B cell (primary cell): ENCODE results near the gene EXOC4. TPM values are rescaled to one million over a fixed set of nuclear protein-coding genes. Genes with fewer than 3 reads are reported as not detected.

ENCODE experiments used
- ATAC-seq: fragments of 200-7000 bp; cut with Tn5 transposase; one replicate; pipeline ENCODE4 v1.10.0; 2021; ENCODE audit warnings: low read depth, mild to moderate bottlenecking, moderate number of reproducible peaks, moderate library complexity
- CTCF ChIA-PET: fragments of 350-600 bp; sonication (Branson Sonifier 250); formaldehyde crosslinking; loops from one replicate; lab custom pipeline; 2021; ENCODE audit warnings: antibody characterized with exemption, inconsistent platforms; lab: Charles Lee
- POLR2A ChIA-PET: fragments of 350-600 bp; sonication (Branson Sonifier 250); formaldehyde crosslinking; loops from one replicate; lab custom pipeline; 2021; ENCODE audit warnings: antibody characterized with exemption; lab: Charles Lee
- DNase-seq: peaks from one replicate; pipeline ENCODE4 v3.0.0; 2013
- H2AFZ ChIP-seq: 2 replicates; pipeline ENCODE4 v1.6.1; 2012; ENCODE audit warnings: mild to moderate bottlenecking, low read depth, low read length; ENCODE audit not compliant: insufficient read depth, poor library complexity, severe bottlenecking
- H3K27ac ChIP-seq, 2 donors: 1 replicate in 1 of 2; 2 replicates in 1 of 2; pipeline ENCODE4 v1.5.1; 2012 to 2013; ENCODE audit warnings: low read length in 2 of 2, mild to moderate bottlenecking in 2 of 2, moderate library complexity in 1 of 2
- H3K27me3 ChIP-seq, 4 experiments: fragments of 200-600 bp in 1 of 4; sonication (generic) in 1 of 4; replicated peaks in 1 of 4; 1 replicate in 2 of 4; 2 replicates in 2 of 4; pipeline versions ENCODE4 v1.6.1 to v1.7.0; 2013 to 2016; ENCODE audit warnings: low read length in 3 of 4, mild to moderate bottlenecking in 2 of 4, mixed read lengths in 1 of 4, moderate library complexity in 1 of 4; ENCODE audit not compliant: insufficient read depth in 4 of 4, control insufficient read depth in 3 of 4; ENCODE audit errors: control extremely low read depth in 1 of 4
- H3K36me3 ChIP-seq, 2 experiments: replicated peaks in 1 of 2; 1 replicate in 1 of 2; 2 replicates in 1 of 2; pipeline versions ENCODE4 v1.6.1 to v1.7.1; 2013; ENCODE audit warnings: low read length in 1 of 2; ENCODE audit not compliant: insufficient read depth in 2 of 2, control insufficient read depth in 1 of 2; ENCODE audit errors: control extremely low read depth in 1 of 2, extremely low read depth in 1 of 2
- H3K4me1 ChIP-seq, 2 donors: fragments of 200-600 bp in 1 of 2; sonication (generic) in 1 of 2; 1 replicate in 1 of 2; 2 replicates in 1 of 2; pipeline versions ENCODE4 v1.5.1 to v1.6.1; 2013 to 2017; ENCODE audit warnings: low read length in 2 of 2; ENCODE audit not compliant: control insufficient read depth in 2 of 2, insufficient read depth in 2 of 2
- H3K4me2 ChIP-seq: replicated peaks from 2 replicates; pipeline ENCODE3; 2012; ENCODE audit warnings: mild to moderate bottlenecking, low read depth, low read length; ENCODE audit not compliant: poor library complexity, severe bottlenecking
- H3K4me3 ChIP-seq, 5 experiments: fragments of 200-600 bp in 1 of 5; sonication (generic) in 1 of 5; 1 replicate in 3 of 5; 2 replicates in 2 of 5; pipeline versions ENCODE4 v1.5.1 to v1.7.0; 2011 to 2016; ENCODE audit warnings: low read length in 4 of 5, mild to moderate bottlenecking in 4 of 5, low read depth in 2 of 5, control low read depth in 1 of 5, moderate library complexity in 1 of 5; ENCODE audit not compliant: insufficient read depth in 1 of 5; ENCODE audit errors: control extremely low read depth in 1 of 5, extremely low read depth in 1 of 5
- H3K79me2 ChIP-seq: fragments of 200-600 bp; sonication (generic); one replicate; pipeline ENCODE4 v1.6.0; 2016; ENCODE audit warnings: low read length; ENCODE audit not compliant: control insufficient read depth, insufficient read depth
- H3K9ac ChIP-seq: fragments of 200-600 bp; sonication (generic); 2 replicates; pipeline ENCODE4 v1.6.1; 2017; ENCODE audit warnings: mild to moderate bottlenecking, low read length, moderate library complexity
- H3K9me3 ChIP-seq, 3 donors: one replicate each; pipeline versions ENCODE4 v1.6.1 to v1.7.1; 2013; ENCODE audit warnings: low read length in 2 of 3; ENCODE audit not compliant: control insufficient read depth in 2 of 3, insufficient read depth in 1 of 3; ENCODE audit errors: control extremely low read depth in 1 of 3
- H4K20me1 ChIP-seq: 2 replicates; pipeline ENCODE4 v1.6.0; 2012; ENCODE audit warnings: mild to moderate bottlenecking, low read length; ENCODE audit not compliant: insufficient read depth, control insufficient read depth, poor library complexity, severe bottlenecking
- H3K27ac Mint-ChIP-seq: one replicate; pipeline ENCODE4 v1.8.0; 2021; ENCODE audit warnings: mixed read lengths
- H3K27me3 Mint-ChIP-seq: one replicate; pipeline ENCODE4 v1.8.0; 2021; ENCODE audit warnings: mixed read lengths
- H3K4me1 Mint-ChIP-seq: one replicate; pipeline ENCODE4 v1.8.0; 2021; ENCODE audit warnings: mixed read lengths
- H3K4me3 Mint-ChIP-seq: one replicate; pipeline ENCODE4 v1.8.0; 2021; ENCODE audit warnings: mixed read lengths
- H3K9me3 Mint-ChIP-seq: one replicate; pipeline ENCODE4 v1.8.0; 2022; ENCODE audit warnings: mixed read lengths; ENCODE audit not compliant: insufficient read depth
- EZH2 ChIP-seq: IDR thresholded peaks from 2 replicates; pipeline ENCODE4 v1.6.1; 2012; ENCODE audit warnings: borderline replicate concordance, low read depth, mild to moderate bottlenecking, moderate library complexity, low read length; ENCODE audit not compliant: insufficient read depth, poor library complexity, severe bottlenecking
- WGBS: methylation state at CpG from one replicate; pipeline ENCODE4 v1.1.5; 2013; ENCODE audit warnings: missing lambda C conversion rate; ENCODE audit not compliant: insufficient coverage; 5-methylcytosine and 5-hydroxymethylcytosine counted together
- intact Hi-C: fragments of 100-400 bp; cut with micrococcal nuclease; formaldehyde crosslinking; loops from one replicate; pipeline ENCODE4 v1.10.0; 2022
- polyA plus RNA-seq: library from polyadenylated mRNA; depleted of rRNA; stranded (reverse); fragments of >200 nt; gene quantifications from 2 replicates; pipeline ENCODE4 v1.2.3, GENCODE V29; 2012
- total RNA-seq, 2 donors: library from RNA; stranded (reverse); fragments of 120-200 nt in 1 of 2; gene quantifications; 1 replicate in 1 of 2; 2 replicates in 1 of 2; pipeline versions ENCODE4 v1.2.3 to v1.2.4, GENCODE V29; 2013 to 2022
- TF ChIP-seq, protein P1 (sequence below): fragments of 200-600 bp; IDR thresholded peaks from one replicate; pipeline ENCODE4 v1.8.0; 2022; ENCODE audit warnings: antibody characterized with exemption, mild to moderate bottlenecking

Gene EXOC4
- total and polyA plus RNA-seq, 2 donors (not counting 1 experiment from before 2014, with no cell fraction given): 16.7 to 135 TPM

DNA sequence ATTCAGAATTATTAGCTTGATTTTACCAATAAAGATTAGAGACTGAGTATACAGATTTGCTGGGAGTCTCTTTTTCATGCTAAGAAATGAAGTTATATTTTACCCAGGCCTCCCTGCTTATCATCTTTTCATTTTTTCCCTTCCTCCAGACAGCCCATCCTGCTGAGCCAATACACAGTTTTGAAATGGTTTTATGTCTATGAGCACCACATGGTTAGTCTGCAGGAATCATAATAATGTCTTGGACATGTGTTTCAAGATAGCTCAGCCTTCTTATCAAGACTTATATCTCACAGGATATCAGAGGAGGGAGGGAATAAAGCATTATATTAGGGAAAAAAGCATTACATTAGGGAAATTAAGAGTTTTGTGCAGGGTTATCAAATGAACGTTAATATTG is 157.1 kb downstream of the EXOC4 start:
- H3K27me3 ChIP-seq: no peaks in the 10 kb centered on the region
- no peaks in the 10 kb centered on the region for H3K4me1 ChIP-seq
- no peaks in the 10 kb centered on the region for H3K4me1 Mint-ChIP-seq
- H3K36me3 ChIP-seq: no peaks in the 10 kb centered on the region
- no CpG with 5 or more reads among the region's 1 CpG for WGBS
- DNase-seq (no peak), ATAC-seq (no peak)
- H3K4me3 Mint-ChIP-seq: no peak overlapping the region
- H3K27ac ChIP-seq: no peak overlapping the region
- H3K9me3 Mint-ChIP-seq: no peaks in the 10 kb centered on the region
- no peaks in the 10 kb centered on the region for H3K9me3 ChIP-seq
- H3K27ac Mint-ChIP-seq: no peak overlapping the region
- POLR2A ChIA-PET: no interaction called here
- intact Hi-C loops: no loop called here
- no peaks in the 10 kb centered on the region for H4K20me1 ChIP-seq
- H3K4me3 ChIP-seq: no peak overlapping the region
- H3K79me2 ChIP-seq: peaks cover 10% of the 10 kb centered on the region
- H3K4me2 ChIP-seq: no peak overlapping the region
- H2AFZ ChIP-seq: no peak overlapping the region
- H3K9ac ChIP-seq: no peak overlapping the region
- CTCF ChIA-PET: no interaction called here
- H3K27me3 Mint-ChIP-seq: no peaks in the 10 kb centered on the region
- no peak for TF ChIP-seq EZH2
- TF ChIP-seq, protein P1, sequence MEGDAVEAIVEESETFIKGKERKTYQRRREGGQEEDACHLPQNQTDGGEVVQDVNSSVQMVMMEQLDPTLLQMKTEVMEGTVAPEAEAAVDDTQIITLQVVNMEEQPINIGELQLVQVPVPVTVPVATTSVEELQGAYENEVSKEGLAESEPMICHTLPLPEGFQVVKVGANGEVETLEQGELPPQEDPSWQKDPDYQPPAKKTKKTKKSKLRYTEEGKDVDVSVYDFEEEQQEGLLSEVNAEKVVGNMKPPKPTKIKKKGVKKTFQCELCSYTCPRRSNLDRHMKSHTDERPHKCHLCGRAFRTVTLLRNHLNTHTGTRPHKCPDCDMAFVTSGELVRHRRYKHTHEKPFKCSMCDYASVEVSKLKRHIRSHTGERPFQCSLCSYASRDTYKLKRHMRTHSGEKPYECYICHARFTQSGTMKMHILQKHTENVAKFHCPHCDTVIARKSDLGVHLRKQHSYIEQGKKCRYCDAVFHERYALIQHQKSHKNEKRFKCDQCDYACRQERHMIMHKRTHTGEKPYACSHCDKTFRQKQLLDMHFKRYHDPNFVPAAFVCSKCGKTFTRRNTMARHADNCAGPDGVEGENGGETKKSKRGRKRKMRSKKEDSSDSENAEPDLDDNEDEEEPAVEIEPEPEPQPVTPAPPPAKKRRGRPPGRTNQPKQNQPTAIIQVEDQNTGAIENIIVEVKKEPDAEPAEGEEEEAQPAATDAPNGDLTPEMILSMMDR: no peak

- TF ChIP-seq, protein P1: no peak
- no peak for TF ChIP-seq EZH2
- no peaks in the 10 kb centered on the region for H3K36me3 ChIP-seq
- Mint-ChIP-seq H3K27me3 (no peaks in the 10 kb centered on the region), H3K27ac (no peak overlapping the region), H3K4me1 (peaks cover 5% of the 10 kb centered on the region), H3K9me3 (no peaks in the 10 kb centered on the region), H3K4me3 (no peak overlapping the region)
- DNase-seq (no peak), ATAC-seq (no peak)
- WGBS: no CpG with 5 or more reads among the region's 2 CpGs
- H3K9me3 ChIP-seq: no peaks in the 10 kb centered on the region
- POLR2A ChIA-PET: no interaction called here
- no peak overlapping the region for H3K9ac ChIP-seq
- H3K4me2 ChIP-seq: no peak overlapping the region
- CTCF ChIA-PET: no interaction called here
- no peak overlapping the region for H3K27ac ChIP-seq
- intact Hi-C loops: no loop called here
- H3K4me1 ChIP-seq: no peaks in the 10 kb centered on the region
- no peaks in the 10 kb centered on the region for H4K20me1 ChIP-seq
- no peaks in the 10 kb centered on the region for H3K27me3 ChIP-seq
- no peak overlapping the region for H3K4me3 ChIP-seq
- peaks cover 10% of the 10 kb centered on the region for H3K79me2 ChIP-seq
- H2AFZ ChIP-seq: no peak overlapping the region
Observed at GRCh38 chr7:133411395-133411794, 158.5 kb downstream of the EXOC4 start.
